OCI-LY1 (cell line): ENCODE measurements around the gene CITED2.

Experiments
- EZH2 ChIP-seq: fragments of 200-600 bp; sonication (generic), shearing (Covaris generic); IDR thresholded peaks from 2 replicates; pipeline ENCODE4 v1.8.0; 2017; ENCODE audit warnings: borderline replicate concordance, mixed run types, mild to moderate bottlenecking, antibody characterized with exemption, low read length, moderate library complexity, mixed read lengths
- TF ChIP-seq, protein P1 (sequence below): fragments of 200-600 bp; sonication (generic), shearing (Covaris generic); IDR thresholded peaks from 2 replicates; pipeline ENCODE4 v1.5.1; 2017; ENCODE audit warnings: mild to moderate bottlenecking, antibody characterized with exemption, low read length, moderate library complexity, mixed read lengths

- TF ChIP-seq, protein P1, sequence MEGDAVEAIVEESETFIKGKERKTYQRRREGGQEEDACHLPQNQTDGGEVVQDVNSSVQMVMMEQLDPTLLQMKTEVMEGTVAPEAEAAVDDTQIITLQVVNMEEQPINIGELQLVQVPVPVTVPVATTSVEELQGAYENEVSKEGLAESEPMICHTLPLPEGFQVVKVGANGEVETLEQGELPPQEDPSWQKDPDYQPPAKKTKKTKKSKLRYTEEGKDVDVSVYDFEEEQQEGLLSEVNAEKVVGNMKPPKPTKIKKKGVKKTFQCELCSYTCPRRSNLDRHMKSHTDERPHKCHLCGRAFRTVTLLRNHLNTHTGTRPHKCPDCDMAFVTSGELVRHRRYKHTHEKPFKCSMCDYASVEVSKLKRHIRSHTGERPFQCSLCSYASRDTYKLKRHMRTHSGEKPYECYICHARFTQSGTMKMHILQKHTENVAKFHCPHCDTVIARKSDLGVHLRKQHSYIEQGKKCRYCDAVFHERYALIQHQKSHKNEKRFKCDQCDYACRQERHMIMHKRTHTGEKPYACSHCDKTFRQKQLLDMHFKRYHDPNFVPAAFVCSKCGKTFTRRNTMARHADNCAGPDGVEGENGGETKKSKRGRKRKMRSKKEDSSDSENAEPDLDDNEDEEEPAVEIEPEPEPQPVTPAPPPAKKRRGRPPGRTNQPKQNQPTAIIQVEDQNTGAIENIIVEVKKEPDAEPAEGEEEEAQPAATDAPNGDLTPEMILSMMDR: no peak
- no peak for TF ChIP-seq EZH2
Measured at GRCh38 chr6:139381216-139381865, 6.9 kb upstream of the CITED2 start.
